Measurements from ENCODE around the gene CACFD1. TPM values are rescaled to one million over a fixed set of nuclear protein-coding genes. Genes with fewer than 3 reads are reported as not detected.

CACFD1 gene
- total and polyA plus RNA-seq, 2 of the 13 experiments (the other 11 are each of a cell fraction or from before 2014, with no cell fraction given): 13.8 to 14.6 TPM

GRCh38 chr9:133506653-133507038, 46.9 kb downstream of the CACFD1 start (continued):
- TF ChIP-seq PAF1 (CRISPR knock-in tag; IDR thresholded peaks at IDR 0.05): no peak
- 0 out of 2 replicates have a peak, but pooled peaks have one; percentile 48 for TF ChIP-seq ZNF678 (CRISPR knock-in tag; IDR thresholded peaks at IDR 0.05)
- TF ChIP-seq ZNF160 (CRISPR knock-in tag; IDR thresholded peaks at IDR 0.05): no peak
- TF ChIP-seq MLX (CRISPR knock-in tag; IDR thresholded peaks at IDR 0.05): no peak
- peak; percentile 75 for TF ChIP-seq YEATS4 (CRISPR knock-in tag; IDR thresholded peaks at IDR 0.05; ENCODE audit: borderline replicate concordance)
- TF ChIP-seq SRY (CRISPR knock-in tag; IDR thresholded peaks at IDR 0.05): no peak
- 0 out of 2 replicates have a peak, but pooled peaks have one; percentile 21 for TF ChIP-seq STAG1 (CRISPR knock-in tag; IDR thresholded peaks at IDR 0.05)
- no peak for TF ChIP-seq ZNF589 (CRISPR knock-in tag; conservative IDR thresholded peaks at IDR 0.05)
- TF ChIP-seq ZIK1 (CRISPR knock-in tag; IDR thresholded peaks at IDR 0.05; ENCODE audit: borderline replicate concordance, low read depth): peak; percentile 53; the same call in 1 of the 2 replicates
- 0 out of 2 replicates have a peak, but pooled peaks have one; percentile 44 for TF ChIP-seq ZNF30 (CRISPR knock-in tag; IDR thresholded peaks at IDR 0.05)
- TF ChIP-seq BCLAF1 (IDR thresholded peaks at IDR 0.05): no peak
- no peak for TF ChIP-seq LRRFIP1 (CRISPR knock-in tag; conservative IDR thresholded peaks at IDR 0.05)

All from HepG2 (cell line).